H1 (cell line): ENCODE measurements around the gene PHACTR2. TPM values are rescaled to one million over a fixed set of nuclear protein-coding genes. Genes with fewer than 3 reads are reported as not detected.

Experiments used
- CTCF ChIA-PET: fragments of 300-600 bp; sonication (Branson Sonifier 250); formaldehyde crosslinking; loops from one replicate; lab custom pipeline; 2021; ENCODE audit not compliant: partially characterized antibody; lab: Charles Lee
- POLR2A ChIA-PET: fragments of 300-600 bp; sonication (Branson Sonifier 250); formaldehyde crosslinking; loops from one replicate; lab custom pipeline; 2021; ENCODE audit warnings: inconsistent platforms; ENCODE audit not compliant: partially characterized antibody; lab: Charles Lee
- DNase-seq, 2 experiments: peaks; one replicate each; pipeline versions ENCODE4 v3.0.0 to v3.0.0-alpha.2; 2010 to 2022; ENCODE audit warnings: low spot score in 2 of 2, low read depth in 1 of 2, mixed read lengths in 1 of 2
- FAIRE-seq: peaks from 2 replicates; lab custom pipeline; 2011; peaks lifted over from hg19 to GRCh38; lab: Jason Lieb, UNC
- H2AFZ ChIP-seq: 2 replicates; pipeline ENCODE4 v1.8.1; 2012; ENCODE audit warnings: low read length, inconsistent platforms
- H2AK5ac ChIP-seq: 2 replicates; pipeline ENCODE4 v1.6.1; 2013; ENCODE audit warnings: low read depth, low read length
- H2BK120ac ChIP-seq: replicated peaks from 2 replicates; pipeline ENCODE3; 2013; ENCODE audit warnings: low read depth, low read length, inconsistent platforms
- H2BK12ac ChIP-seq: 2 replicates; pipeline ENCODE4 v1.6.1; 2013; ENCODE audit warnings: low read depth, low read length
- H2BK15ac ChIP-seq: 2 replicates; pipeline ENCODE4 v1.6.1; 2013; ENCODE audit warnings: low read length
- H2BK20ac ChIP-seq: 2 replicates; pipeline ENCODE4 v1.6.1; 2013; ENCODE audit warnings: low read length
- H2BK5ac ChIP-seq: 2 replicates; pipeline ENCODE4 v1.6.1; 2013; ENCODE audit warnings: low read depth, low read length
- H3K14ac ChIP-seq: 2 replicates; pipeline ENCODE4 v1.6.1; 2013; ENCODE audit warnings: inconsistent platforms; ENCODE audit not compliant: insufficient read length
- H3K18ac ChIP-seq: 2 replicates; pipeline ENCODE4 v1.6.1; 2013; ENCODE audit warnings: low read length; ENCODE audit errors: extremely low read depth
- H3K23ac ChIP-seq: 2 replicates; pipeline ENCODE4 v1.6.1; 2013; ENCODE audit warnings: inconsistent platforms; ENCODE audit not compliant: insufficient read length
- H3K23me2 ChIP-seq: 2 replicates; pipeline ENCODE4 v1.6.1; 2013; ENCODE audit warnings: low read depth, low read length
- H3K27ac ChIP-seq: 2 replicates; pipeline ENCODE4 v1.6.1; 2011; ENCODE audit warnings: low read depth, low read length, inconsistent platforms
- H3K27me3 ChIP-seq, 4 experiments: replicated peaks in 1 of 4; 1 replicate in 1 of 4; 2 replicates in 3 of 4; pipeline versions ENCODE4 v1.6.1 to v1.8.1; 2011 to 2013; ENCODE audit warnings: low read length in 3 of 4, mild to moderate bottlenecking in 3 of 4, inconsistent platforms in 2 of 4, mixed read lengths in 2 of 4, moderate library complexity in 1 of 4; ENCODE audit not compliant: control insufficient read depth in 3 of 4, insufficient read depth in 3 of 4; ENCODE audit errors: extremely low read depth in 1 of 4
- H3K36me3 ChIP-seq, 4 experiments: 2 replicates each; pipeline versions ENCODE4 v1.6.1 to v1.8.1; 2011 to 2013; ENCODE audit warnings: mild to moderate bottlenecking in 4 of 4, low read length in 3 of 4, moderate library complexity in 2 of 4, control low read depth in 1 of 4, inconsistent platforms in 1 of 4; ENCODE audit not compliant: insufficient read depth in 4 of 4, control insufficient read depth in 2 of 4
- H3K4ac ChIP-seq: replicated peaks from 2 replicates; pipeline ENCODE3; 2013; ENCODE audit warnings: low read length, low read depth, mixed read lengths, inconsistent platforms; ENCODE audit not compliant: insufficient read length
- H3K4me1 ChIP-seq, 4 experiments: replicated peaks in 1 of 4; 1 replicate in 1 of 4; 2 replicates in 3 of 4; pipeline versions ENCODE4 v1.6.1 to v1.8.1; 2011 to 2013; ENCODE audit warnings: low read length in 3 of 4, inconsistent platforms in 2 of 4, mixed read lengths in 1 of 4; ENCODE audit not compliant: insufficient read depth in 4 of 4, control insufficient read depth in 3 of 4
- H3K4me2 ChIP-seq, 2 experiments: 2 replicates each; pipeline versions ENCODE4 v1.6.1 to v1.8.1; 2011 to 2013; ENCODE audit warnings: low read depth in 2 of 2, low read length in 2 of 2, control low read depth in 1 of 2, inconsistent platforms in 1 of 2, mild to moderate bottlenecking in 1 of 2; ENCODE audit not compliant: insufficient read depth in 1 of 2
- H3K4me3 ChIP-seq, 4 experiments: fragments of 200-600, 300-600 bp in 1 of 4; sonication (generic), shearing (Covaris generic), sonication (Bioruptor Twin) in 1 of 4; 2 replicates each; pipeline versions ENCODE4 v1.5.1 to v1.8.1; 2011 to 2016; ENCODE audit warnings: low read length in 4 of 4, low read depth in 3 of 4, control low read depth in 2 of 4, inconsistent platforms in 2 of 4, mild to moderate bottlenecking in 2 of 4, mixed read lengths in 1 of 4, moderate library complexity in 1 of 4; ENCODE audit not compliant: insufficient read depth in 2 of 4; ENCODE audit errors: extremely low read depth in 1 of 4
- H3K56ac ChIP-seq: replicated peaks from 2 replicates; pipeline ENCODE3; 2013; ENCODE audit warnings: low read depth, mild to moderate bottlenecking, mixed read lengths, low read length, inconsistent platforms; ENCODE audit not compliant: insufficient read length
- H3K79me1 ChIP-seq: 2 replicates; pipeline ENCODE4 v1.6.1; 2013; ENCODE audit warnings: low read depth, low read length, control low read depth
- H3K79me2 ChIP-seq, 2 experiments: 2 replicates each; pipeline versions ENCODE4 v1.6.1 to v1.8.1; 2012 to 2013; ENCODE audit warnings: low read length in 2 of 2, mild to moderate bottlenecking in 2 of 2, inconsistent platforms in 1 of 2; ENCODE audit not compliant: insufficient read depth in 2 of 2, control insufficient read depth in 1 of 2
- H3K9ac ChIP-seq, 4 experiments: replicated peaks in 1 of 4; 1 replicate in 1 of 4; 2 replicates in 3 of 4; pipeline versions ENCODE4 v1.6.1 to v1.8.1; 2011 to 2013; ENCODE audit warnings: low read depth in 3 of 4, low read length in 3 of 4, control low read depth in 2 of 4, mild to moderate bottlenecking in 2 of 4, moderate library complexity in 2 of 4, inconsistent platforms in 1 of 4; ENCODE audit errors: extremely low read depth in 1 of 4
- H3K9me3 ChIP-seq, 2 experiments: 2 replicates each; pipeline versions ENCODE4 v1.6.1 to v1.8.1; 2012 to 2013; ENCODE audit warnings: mild to moderate bottlenecking in 2 of 2, moderate library complexity in 2 of 2, control low read depth in 1 of 2, inconsistent platforms in 1 of 2, low read depth in 1 of 2, low read length in 1 of 2, mixed read lengths in 1 of 2; ENCODE audit not compliant: insufficient read depth in 2 of 2
- H4K20me1 ChIP-seq, 2 experiments: replicated peaks in 1 of 2; 2 replicates each; pipeline versions ENCODE3 to v1.8.1; 2011 to 2013; ENCODE audit warnings: inconsistent platforms in 2 of 2, low read length in 2 of 2, mild to moderate bottlenecking in 1 of 2; ENCODE audit not compliant: insufficient read depth in 2 of 2, control insufficient read depth in 1 of 2
- H4K5ac ChIP-seq: 2 replicates; pipeline ENCODE4 v1.6.1; 2013; ENCODE audit warnings: low read length, low read depth, mixed read lengths, inconsistent platforms; ENCODE audit not compliant: insufficient read length
- H4K8ac ChIP-seq: 2 replicates; pipeline ENCODE4 v1.8.0; 2013; ENCODE audit warnings: mild to moderate bottlenecking, moderate library complexity, low read length, inconsistent platforms; ENCODE audit not compliant: insufficient read depth; ENCODE audit errors: extremely low read depth
- H4K91ac ChIP-seq: replicated peaks from 2 replicates; pipeline ENCODE3; 2013; ENCODE audit warnings: low read length, mixed read lengths, inconsistent platforms; ENCODE audit not compliant: insufficient read length
- CBX8 ChIP-seq: fragments of 300-800, 300-1000 bp; sonication (generic); IDR thresholded peaks from 2 replicates; pipeline ENCODE4 v1.7.1; 2016; ENCODE audit warnings: low read depth, low read length, borderline replicate concordance
- CTCF ChIP-seq, 3 experiments: IDR thresholded peaks; 1 replicate in 2 of 3; 2 replicates in 1 of 3; pipeline versions ENCODE4 v1.5.1 to v1.6.1; 2011; ENCODE audit warnings: low read length in 3 of 3, mild to moderate bottlenecking in 3 of 3, inconsistent platforms in 2 of 3, low read depth in 1 of 3, moderate library complexity in 1 of 3; ENCODE audit not compliant: insufficient read depth in 1 of 3; ENCODE audit errors: control extremely low read depth in 1 of 3
- FOSL1 ChIP-seq: IDR thresholded peaks from 2 replicates; pipeline ENCODE4 v1.6.1; 2011; ENCODE audit warnings: mild to moderate bottlenecking, low read depth, low read length, moderate library complexity; ENCODE audit not compliant: insufficient read depth
- GABPA ChIP-seq: IDR thresholded peaks from 2 replicates; pipeline ENCODE4 v1.6.1; 2011; ENCODE audit warnings: mild to moderate bottlenecking, low read length, moderate library complexity, borderline replicate concordance; ENCODE audit not compliant: insufficient read depth
- GTF2F1 ChIP-seq: IDR thresholded peaks from 2 replicates; pipeline ENCODE4 v1.6.1; 2012; ENCODE audit warnings: low read depth, low read length, improper control_type of control experiment, borderline replicate concordance
- HDAC6 ChIP-seq: IDR thresholded peaks from one replicate; pipeline ENCODE4 v1.7.1; 2012; ENCODE audit warnings: low read depth, mild to moderate bottlenecking, inconsistent platforms, low read length, moderate library complexity
- KDM5A ChIP-seq: fragments of 200-600 bp; IDR thresholded peaks from 2 replicates; pipeline ENCODE4 v1.7.1; 2012; ENCODE audit warnings: mild to moderate bottlenecking, low read length, inconsistent platforms, mixed read lengths
- MAFK ChIP-seq: IDR thresholded peaks from 2 replicates; pipeline ENCODE4 v1.6.1; 2012; ENCODE audit warnings: low read depth, mild to moderate bottlenecking, improper control_type of control experiment, low read length
- MAX ChIP-seq: IDR thresholded peaks from 2 replicates; pipeline ENCODE4 v1.6.1; 2012; ENCODE audit warnings: inconsistent platforms
- ZNF274 ChIP-seq: IDR thresholded peaks from 2 replicates; pipeline ENCODE4 v1.7.0; 2012; ENCODE audit warnings: low read length, borderline replicate concordance; ENCODE audit errors: extremely low read depth
- WGBS, 2 experiments: shearing (Covaris generic) in 1 of 2; methylation state at CpG; one replicate each; pipeline versions ENCODE4 v1.1.6 to v1.1.7; 2013 to 2015; ENCODE audit warnings: low lambda C conversion rate in 2 of 2, mixed read lengths in 2 of 2, inconsistent platforms in 1 of 2, low coverage in 1 of 2, missing lambda C conversion rate in 1 of 2; ENCODE audit not compliant: insufficient replicate concordance in 2 of 2, insufficient coverage in 1 of 2, insufficient read length in 1 of 2; ENCODE audit errors: extremely low coverage in 1 of 2, missing lambda C conversion rate in 1 of 2; 5-methylcytosine and 5-hydroxymethylcytosine counted together
- polyA plus RNA-seq, 7 experiments: library from polyadenylated mRNA; depleted of rRNA in 3 of 7; stranded (reverse) in 5 of 7; unstranded in 2 of 7; fragments of >200 nt in 5 of 7; fragments of 200-250 nt in 2 of 7; gene quantifications; 1 replicate in 5 of 7; 2 replicates in 1 of 7; 4 replicates in 1 of 7; pipeline versions ENCODE4 v1.2.1 to v1.2.3, GENCODE V29; 2011 to 2013; ENCODE audit warnings: missing spikeins in 2 of 7, mixed read lengths in 2 of 7
- total RNA-seq: library from RNA; stranded (reverse); fragmentation: NEBNext Ultra II Directional; extraction: Animal tissue kit (Norgen Biotek cat#: 25700); gene quantifications from 2 replicates; pipeline ENCODE4 v1.2.1, GENCODE V29; 2021

The PHACTR2 gene
- total and polyA plus RNA-seq, 2 of the 8 experiments (the other 6 are each of a cell fraction or from before 2014, with no cell fraction given): 16.9 to 131 TPM

GRCh38 chr6:143688681-143689080 is 10.9 kb downstream of the PHACTR2 start:
- H2BK12ac ChIP-seq: peak overlapping the region; percentile 82
- H3K23ac ChIP-seq: no peak overlapping the region
- H4K5ac ChIP-seq: no peak overlapping the region
- no peak overlapping the region for H3K4ac ChIP-seq
- POLR2A ChIA-PET: interaction anchor here (0.6 to 2.6 kb wide), 4 partner anchors 10 to 56 kb away, joined by 3 to 20 read pairs (median 4); partner anchors contain the start of gene PHACTR2
- no peaks in the 10 kb centered on the region for H3K23me2 ChIP-seq
- no peak overlapping the region for H3K27ac ChIP-seq
- H4K91ac ChIP-seq: peak overlapping the region; percentile 4
- peak overlapping the region; percentile 8 for H2BK5ac ChIP-seq
- no peaks in the 10 kb centered on the region for H3K9me3 ChIP-seq
- no peaks in the 10 kb centered on the region for H3K27me3 ChIP-seq
- no peak overlapping the region for H3K4me3 ChIP-seq
- no peak overlapping the region for H3K14ac ChIP-seq
- peak overlapping the region in 1 of 2 experiments; percentile 20; a peak in 1 of 4 replicates for H3K4me2 ChIP-seq
- H3K4me1 ChIP-seq: peaks cover 0 to 23% (median 16%) of the 10 kb centered on the region in 4 experiments; a peak in 5 of 7 replicates
- CTCF ChIA-PET: interaction anchor here (1.0 to 2.2 kb wide), 5 partner anchors 11 to 251 kb away, joined by 3 to 9 read pairs (median 3); no protein-coding TSS in a partner anchor
- H2BK20ac ChIP-seq: peak overlapping the region; percentile 43; the same call in 1 of the 2 replicates
- H4K20me1 ChIP-seq: no peaks in the 10 kb centered on the region
- peak overlapping the region; percentile 3 for H2BK120ac ChIP-seq
- H3K79me1 ChIP-seq: peaks cover 6% of the 10 kb centered on the region; the same call in 1 of the 2 replicates
- no peak overlapping the region for H2AK5ac ChIP-seq
- WGBS, 2 experiments: 87% methylated on average over 4 of the region's 4 CpGs; no CpG with 5 or more reads in 1 of the 2 experiments
- H2AFZ ChIP-seq: no peak overlapping the region
- peak overlapping the region; percentile 76; the same call in 1 of the 2 replicates for H2BK15ac ChIP-seq
- DNase-seq: no peak
- FAIRE-seq: no peak
- no peak overlapping the region for H3K56ac ChIP-seq
- peaks cover 9 to 95% of the 10 kb centered on the region in 2 experiments for H3K79me2 ChIP-seq
- no peaks in the 10 kb centered on the region for H3K36me3 ChIP-seq
- no peak overlapping the region for H4K8ac ChIP-seq
- no peak overlapping the region for H3K9ac ChIP-seq
- H3K18ac ChIP-seq: peak overlapping the region; percentile 76
- no peak for TF ChIP-seq GTF2F1
- no peak for TF ChIP-seq CBX8
- no peak for TF ChIP-seq GABPA
- no peak for TF ChIP-seq HDAC6
- TF ChIP-seq KDM5A: no peak
- no peak for TF ChIP-seq MAFK
- no peak for TF ChIP-seq FOSL1
- no peak for TF ChIP-seq ZNF274
- no peak for TF ChIP-seq MAX
- TF ChIP-seq CTCF (IDR thresholded peaks at IDR 0.05; ENCODE audit: control extremely low read depth in 1 of 3, insufficient read depth in 1 of 3, low read depth in 1 of 3, low read length in 3 of 3): no peak
